HG02938 (cell line): ENCODE results near the gene ZDHHC9.
A peak's percentile ranks its signal among the peaks of the same experiment; 100 is the strongest.
"Not testable (repeated sequence)": the region's sequence is repeated elsewhere in the genome, so short reads cannot be mapped to it uniquely, and the experiment has no call there.

Source experiments
- ATAC-seq: cut with Tn5 transposase; IDR thresholded peaks from one replicate; pipeline ENCODE4 v1.9.1; 2021; ENCODE audit warnings: mild to moderate bottlenecking, moderate library complexity; ENCODE audit not compliant: unreplicated experiment

Gene ZDHHC9

DNA sequence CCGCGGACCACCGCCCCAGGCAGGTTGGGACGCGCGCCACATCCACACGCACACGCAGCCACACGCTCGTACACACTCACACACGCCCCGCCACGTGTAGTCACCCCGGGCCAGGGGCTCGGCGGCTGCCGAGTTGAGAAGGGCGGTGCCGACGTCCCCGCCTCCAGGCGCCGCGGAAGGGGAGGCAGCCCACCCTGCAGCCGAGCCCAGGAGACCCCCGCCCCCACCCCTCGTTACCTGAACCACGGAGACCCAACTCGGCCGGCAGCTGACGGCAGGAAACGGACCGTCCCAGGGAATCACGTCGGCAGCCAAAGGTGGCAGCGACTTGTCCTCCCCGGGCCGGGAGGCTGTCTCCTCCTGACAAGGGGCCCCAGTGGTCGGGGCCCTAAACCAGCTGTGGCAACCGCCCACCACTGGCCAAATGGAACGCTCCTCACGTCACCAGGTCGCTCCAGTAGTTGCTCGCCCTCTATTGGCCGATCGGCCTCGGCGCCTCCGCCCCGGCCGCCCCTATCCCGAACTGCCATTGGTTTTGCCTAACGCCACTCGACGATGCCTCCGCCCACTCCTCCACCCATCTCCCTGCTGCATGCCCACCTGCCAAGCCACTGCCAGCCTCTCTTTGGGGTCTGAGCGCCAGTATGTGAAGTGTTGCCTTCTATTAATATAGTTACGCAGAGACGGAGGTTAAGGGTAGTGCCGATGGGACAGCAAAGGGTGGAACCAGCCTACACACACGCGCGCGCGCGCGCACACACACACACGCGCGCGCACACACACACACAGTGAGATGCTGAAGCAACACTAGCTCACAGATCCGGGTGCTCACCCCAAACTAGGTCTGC, at the start of gene ZDHHC9:
Gene ZDHHC9 (minus strand): TSS at position 428 of the 848 bp plus-strand sequence. CDS start 1,941 bp downstream, outside the sequence.
- ATAC-seq, result peak; percentile 99

DNA sequence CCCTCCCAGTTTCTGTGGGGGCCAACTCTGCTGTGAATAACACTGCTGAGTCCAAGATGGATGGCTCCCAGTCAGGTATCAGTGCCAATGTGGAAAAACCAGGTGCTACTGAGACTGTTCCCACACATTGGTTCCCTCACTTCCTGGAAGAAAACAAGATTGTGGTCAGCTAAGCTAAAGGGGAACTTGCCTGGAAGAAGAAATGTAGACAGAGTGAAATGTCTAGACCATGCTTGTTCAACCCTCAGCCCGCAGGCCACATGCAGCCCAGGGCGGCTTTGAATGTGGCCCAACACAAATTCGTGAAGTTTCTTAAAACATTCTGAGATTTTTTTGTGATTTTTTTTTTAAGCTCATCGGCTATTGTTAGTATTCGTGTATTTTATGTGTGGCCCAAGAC, 33.7 kb upstream of the ZDHHC9 start:
- ATAC-seq, result no peak

DNA sequence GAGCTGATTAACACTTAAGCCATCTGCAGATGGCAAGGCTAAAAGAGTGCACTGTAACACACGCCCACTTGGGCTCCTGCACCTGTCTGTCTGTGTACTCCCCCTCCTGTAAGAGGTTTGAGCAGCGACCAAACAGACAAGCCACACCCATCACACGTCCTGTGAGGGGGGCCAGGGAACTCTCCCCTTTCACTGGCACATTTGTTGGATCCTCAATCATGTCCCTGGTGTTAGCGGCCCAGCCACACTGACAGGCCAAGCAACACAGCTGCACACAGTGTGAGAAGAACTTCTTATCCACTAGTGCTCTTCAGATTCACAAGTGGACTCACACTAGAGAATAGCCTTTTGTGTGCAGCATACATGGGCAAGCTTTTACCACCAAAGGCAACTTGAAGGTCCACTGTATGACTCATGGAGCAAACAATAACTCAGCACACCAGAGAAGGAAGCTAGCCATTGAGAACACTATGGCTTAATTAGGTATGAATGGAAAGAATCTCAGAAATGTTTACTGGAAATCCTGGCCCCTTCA, 33.2 kb upstream of the ZDHHC9 start:
- ATAC-seq, result no peak

DNA sequence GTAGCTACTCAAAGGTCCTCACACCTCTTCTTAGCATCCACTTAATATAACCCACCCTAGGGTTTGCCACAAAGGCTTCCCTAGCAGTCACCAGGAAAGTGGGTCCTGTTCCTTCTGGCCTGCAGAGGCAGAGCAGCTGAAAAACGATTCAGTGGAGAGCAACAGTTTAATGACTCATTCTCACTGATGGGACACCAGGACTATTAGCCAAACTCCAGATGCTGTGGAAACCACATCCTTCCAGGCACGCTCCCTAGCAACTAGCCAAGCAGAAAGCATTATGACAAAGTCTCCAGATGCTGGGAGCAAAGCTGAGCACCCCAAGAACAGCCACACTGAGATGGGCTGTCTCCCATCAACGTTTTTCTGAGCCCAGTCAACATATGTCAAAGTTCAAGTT, 32.0 kb upstream of the ZDHHC9 start:
- no peak for ATAC-seq

DNA sequence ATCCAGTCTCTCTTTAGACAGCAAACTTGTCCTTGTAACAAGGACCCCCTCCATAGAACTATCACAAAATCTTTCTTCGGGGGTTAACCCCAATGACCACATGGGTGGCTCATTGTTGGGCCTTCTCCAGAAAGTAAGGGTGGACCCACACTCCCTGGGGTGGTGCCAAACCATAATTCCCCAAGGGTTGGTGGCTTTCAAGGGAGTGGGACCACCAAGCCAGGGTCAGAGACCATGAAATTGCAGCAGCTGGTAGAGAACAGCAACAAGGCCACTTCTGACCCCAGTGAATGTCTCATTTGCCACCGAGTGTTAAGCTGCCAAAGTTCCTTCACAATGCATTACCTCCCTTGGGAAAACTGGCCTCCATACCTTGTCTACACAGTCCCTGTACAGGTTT, 28.8 kb upstream of the ZDHHC9 start:
- no peak for ATAC-seq

DNA sequence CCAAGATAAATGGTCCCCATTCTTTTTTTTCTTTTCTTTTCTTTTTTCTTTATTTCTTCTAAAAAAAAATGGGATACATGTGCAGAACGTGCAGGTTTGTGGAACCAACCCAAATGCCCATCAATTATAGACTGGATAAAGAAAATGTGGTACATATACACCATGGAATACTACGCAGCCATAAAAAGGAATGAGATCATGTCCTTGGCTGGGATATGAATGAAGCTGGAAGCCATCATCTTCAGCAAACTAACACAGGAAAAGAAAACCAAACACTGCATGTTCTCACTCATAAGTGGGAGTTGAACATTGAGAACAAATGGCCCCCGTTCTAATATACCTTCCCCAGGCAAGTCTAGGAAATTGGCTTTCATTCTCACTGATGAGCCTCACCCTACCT, 22.6 kb upstream of the ZDHHC9 start:
- ATAC-seq, result not testable (repeated sequence)

DNA sequence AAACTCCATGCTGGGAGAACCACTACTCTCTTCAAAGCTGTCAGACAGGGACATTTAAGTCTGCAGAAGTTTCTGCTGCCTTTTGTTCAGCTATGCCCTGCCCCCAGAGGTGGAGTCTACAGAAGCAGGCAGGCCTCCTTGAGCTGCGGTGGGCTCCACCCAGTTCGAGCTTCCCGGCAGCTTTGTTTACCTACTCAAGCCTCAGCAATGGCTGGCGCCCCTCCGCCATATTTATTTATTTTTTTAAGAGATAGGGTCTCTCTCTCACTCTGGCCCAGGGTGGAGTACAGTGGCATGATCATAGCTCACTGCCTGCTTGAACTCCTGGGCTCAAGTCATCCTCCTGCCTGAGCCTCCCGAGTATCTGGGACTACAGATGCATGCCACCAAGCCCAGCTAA, 15.4 kb upstream of the ZDHHC9 start:
- not testable (repeated sequence) for ATAC-seq

DNA sequence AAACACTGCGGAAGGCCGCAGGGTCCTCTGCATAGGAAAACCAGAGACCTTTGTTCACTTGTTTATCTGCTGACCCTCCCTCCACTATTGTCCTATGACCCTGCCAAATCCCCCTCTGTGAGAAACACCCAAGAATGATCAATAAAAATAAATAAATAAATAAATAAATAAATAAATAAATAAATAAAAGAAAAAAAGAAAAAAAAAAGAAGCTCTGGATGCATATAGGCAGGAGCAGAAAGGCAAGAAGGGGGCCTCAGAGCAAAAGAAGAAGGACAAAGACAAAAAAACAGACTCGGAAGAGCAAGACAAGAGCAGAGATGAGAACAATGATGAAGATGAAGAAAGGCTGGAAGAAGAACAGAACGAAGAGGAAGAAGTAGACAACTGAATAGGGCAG, 8.1 kb upstream of the ZDHHC9 start:
- not testable (repeated sequence) for ATAC-seq

DNA sequence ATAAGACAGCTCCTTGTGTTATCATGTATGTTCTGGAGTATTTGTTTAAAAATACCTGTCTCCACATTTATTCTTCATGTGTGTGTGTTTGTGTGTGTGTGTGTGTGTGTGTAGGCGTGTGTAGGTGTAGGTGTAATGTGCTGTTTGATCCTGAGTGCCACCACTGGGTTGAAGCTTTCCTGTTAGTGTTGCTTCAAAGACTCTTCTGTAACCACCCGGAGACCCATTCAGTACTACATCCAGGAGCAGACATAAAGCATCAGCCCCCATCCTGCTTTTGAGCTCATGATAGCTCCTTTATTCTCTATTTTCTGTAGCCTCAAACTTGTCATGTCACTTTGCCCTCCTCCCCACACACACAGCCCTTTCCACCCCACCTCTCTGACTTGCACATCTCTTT, 3.0 kb upstream of the ZDHHC9 start:
- no peak for ATAC-seq

DNA sequence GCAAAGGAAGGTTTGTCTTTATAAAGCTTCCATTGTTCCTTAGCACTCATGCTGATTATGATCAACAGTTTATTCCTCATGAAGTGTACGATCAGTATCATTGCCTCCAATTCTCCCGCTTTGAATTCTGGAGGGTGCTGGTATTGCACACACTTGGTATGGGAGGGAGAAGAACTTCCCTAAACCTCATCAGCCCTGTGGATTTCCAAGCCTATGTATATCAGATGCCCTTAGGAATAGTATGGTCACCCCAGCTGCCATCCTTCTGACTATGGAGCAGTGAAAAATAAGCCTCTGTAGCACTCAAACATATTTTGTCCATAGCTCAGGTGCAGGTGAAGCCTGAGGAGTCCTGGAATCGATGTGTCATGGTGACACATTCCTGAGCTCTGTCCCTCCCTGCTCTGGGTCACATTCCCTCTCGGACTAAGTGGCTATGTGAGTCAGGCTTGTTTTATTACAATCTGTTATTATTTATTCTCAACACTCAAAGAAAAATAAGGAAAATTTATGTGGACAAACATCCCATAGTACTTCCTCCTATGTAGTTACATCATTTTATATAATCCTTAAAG, 2.0 kb upstream of the ZDHHC9 start:
- ATAC-seq, result no peak

DNA sequence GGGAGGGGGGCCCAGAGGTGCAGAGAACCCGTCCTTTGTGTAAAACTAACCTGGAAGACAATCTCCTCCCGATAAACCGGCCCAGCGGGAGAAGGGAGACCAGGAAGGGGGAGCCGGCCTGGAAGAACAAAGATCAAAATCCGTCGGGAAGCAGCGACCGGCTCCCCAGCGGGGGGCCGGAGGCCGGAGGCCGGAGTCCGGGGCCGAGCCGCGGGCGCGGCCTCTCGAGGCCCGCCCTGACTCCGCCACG, 552 bp downstream of the ZDHHC9 start:
- ATAC-seq, result no peak

DNA sequence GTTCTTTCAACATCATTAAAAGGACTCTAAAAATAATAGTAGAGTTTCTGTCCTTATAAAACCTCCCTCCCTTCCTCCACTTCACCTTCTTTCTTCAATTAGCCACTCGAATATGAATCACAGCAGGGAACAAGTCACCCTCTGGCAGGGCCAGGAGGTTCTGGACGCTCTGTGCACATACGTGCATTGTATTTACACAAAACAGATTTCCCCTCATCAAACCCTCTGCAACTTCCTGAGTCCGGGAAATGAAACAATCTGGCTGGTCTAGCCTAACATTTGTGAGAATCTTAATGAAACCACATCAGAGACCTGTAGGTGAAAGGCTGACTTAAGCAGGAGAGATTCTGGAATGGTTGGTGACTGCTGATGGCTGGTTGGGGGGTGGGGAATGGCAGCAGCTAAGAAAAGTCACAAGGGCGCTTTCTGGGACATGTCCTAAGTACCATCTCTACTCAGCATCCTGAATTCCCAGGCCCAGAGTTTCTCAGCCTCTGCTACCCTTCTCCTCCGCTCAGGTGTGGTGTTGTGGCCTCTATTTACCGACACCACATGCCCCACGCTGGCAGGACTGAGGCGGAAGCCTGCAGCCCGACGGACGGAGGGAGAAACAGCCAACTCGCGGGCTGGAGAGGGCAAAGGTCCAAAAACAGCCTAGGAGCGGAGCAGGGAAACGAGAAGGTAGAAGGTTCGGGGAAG, 1.0 kb downstream of the ZDHHC9 start:
- ATAC-seq, result no peak

DNA sequence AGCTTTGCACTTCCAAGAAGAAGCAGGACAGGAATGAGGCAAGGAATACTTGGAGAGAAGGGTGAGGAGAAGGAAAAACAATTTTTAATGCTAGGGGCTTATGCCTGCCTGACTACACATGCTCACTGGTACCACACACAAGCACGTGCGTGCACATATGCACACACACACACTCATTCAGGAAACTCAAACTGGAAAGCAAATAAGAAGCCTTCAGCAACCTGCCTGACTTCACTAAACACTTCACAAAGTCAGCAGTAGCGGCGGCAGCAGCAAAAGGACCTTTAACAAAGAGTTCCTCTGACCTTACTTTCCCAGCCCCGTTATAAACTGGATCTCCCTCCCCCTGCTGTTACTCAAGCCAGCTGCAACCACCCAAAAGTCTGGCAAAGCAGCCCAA, 3.3 kb downstream of the ZDHHC9 start:
- no peak for ATAC-seq

DNA sequence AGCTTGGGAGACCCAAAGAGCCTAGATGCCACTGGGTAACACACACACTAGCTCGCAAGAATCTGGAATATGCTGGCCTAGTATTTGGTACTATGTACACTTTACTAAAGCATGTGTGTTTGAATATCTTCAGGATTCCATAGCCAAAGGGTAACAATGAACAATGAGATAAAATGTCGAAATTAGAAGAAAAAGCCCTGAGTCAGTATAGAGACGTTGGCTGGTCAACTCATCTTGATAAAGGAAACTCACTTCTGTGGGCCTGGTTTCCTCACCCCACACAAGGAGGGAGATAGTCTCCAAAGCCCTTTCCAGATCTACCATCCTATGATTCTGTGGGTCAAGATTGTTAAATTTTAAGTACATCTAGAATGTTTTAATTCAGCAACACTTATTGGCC, 6.9 kb downstream of the ZDHHC9 start:
- no peak for ATAC-seq

DNA sequence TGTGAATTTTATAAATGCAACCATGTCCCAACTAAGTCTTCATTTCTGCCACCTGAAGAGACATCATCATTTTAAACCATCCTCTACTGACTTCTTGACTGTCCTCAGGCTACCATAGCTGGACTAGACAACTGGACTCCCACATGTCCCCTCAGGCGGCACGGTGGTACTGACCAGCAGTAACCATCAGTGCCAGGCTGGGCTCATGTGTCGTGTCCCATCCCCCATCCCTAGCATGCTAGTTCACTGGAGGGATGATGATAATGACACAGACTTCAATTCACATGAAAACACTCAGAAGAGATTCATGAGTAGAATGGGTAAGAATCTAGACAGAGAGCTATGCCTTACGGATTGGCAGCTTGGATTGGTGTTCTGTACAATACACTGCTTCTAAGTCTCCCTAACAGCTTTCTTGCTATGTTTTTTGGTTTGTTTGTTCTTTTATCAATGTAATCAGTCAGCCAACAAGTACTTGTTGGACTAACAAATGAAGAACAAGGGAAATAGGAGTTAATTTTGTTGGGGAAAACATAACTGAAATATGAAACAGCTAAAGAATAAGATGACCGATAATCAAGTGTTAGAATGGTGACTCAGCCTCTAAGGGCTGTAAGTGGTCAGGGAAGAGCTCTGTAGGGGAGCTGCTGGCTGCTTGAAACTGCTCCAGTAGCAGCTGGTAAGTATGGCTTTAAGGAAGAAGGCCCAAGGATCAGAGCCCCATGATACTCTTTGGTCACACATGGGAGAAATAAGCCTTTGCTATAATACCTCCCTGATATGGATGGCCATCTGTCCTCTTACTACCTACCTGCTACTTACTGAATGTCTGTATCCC, 10.3 kb downstream of the ZDHHC9 start:
- ATAC-seq, result no peak

DNA sequence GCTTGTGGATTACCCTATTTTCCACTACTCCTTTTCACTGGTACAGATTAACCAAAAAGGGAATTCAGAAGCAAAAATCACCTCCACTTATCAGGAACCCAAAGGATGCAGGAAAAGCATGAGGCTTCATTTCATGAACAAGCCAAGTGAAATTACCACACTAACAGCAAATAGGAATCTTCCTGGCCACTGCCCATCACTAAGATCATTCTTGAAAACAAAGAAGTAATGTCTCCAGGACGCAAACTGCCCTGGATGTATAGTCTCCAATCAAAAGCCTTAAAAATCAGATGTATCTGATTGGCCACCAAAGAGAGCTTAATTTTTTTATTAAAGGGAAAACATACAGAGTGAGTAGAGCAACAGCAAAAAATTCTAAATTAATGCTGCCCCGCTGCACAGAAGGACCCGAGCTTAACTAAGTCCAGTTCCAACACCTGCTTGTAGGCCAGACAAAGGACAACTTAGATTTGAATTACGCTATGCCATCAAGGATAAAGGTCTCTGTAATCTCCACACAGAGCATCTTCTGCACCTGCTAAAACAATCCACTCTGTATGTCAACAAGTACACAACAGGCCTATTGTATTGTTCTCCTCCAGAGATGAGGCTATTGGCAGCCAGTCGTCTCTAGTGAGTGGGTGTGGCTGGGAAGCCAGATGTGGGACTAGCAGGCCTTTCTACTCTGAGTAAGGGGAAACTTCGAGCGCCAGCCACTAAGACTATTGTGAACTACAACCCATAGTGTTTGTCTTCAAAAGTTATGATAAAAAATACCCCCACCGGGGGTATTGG, 12.4 kb downstream of the ZDHHC9 start:
- ATAC-seq, result no peak

DNA sequence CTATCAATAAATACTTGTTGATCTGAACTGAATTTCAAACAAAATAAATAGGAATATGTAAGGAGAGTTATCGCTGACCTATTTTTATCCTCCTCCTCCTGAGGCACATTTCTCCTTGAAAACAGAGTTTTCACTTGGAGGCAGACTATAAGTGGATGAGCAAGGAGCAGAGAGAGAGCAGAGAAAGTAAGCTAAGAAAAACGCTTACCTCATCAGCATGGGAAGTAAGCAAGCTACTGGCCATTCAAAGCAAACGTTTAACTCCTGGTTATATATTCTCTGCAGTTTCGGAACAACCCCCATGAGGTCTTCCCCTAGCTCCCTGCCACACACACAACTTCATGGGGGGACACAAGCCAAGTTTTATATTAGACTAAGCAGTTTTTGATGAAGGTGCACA, 13.2 kb downstream of the ZDHHC9 start:
- ATAC-seq, result no peak

DNA sequence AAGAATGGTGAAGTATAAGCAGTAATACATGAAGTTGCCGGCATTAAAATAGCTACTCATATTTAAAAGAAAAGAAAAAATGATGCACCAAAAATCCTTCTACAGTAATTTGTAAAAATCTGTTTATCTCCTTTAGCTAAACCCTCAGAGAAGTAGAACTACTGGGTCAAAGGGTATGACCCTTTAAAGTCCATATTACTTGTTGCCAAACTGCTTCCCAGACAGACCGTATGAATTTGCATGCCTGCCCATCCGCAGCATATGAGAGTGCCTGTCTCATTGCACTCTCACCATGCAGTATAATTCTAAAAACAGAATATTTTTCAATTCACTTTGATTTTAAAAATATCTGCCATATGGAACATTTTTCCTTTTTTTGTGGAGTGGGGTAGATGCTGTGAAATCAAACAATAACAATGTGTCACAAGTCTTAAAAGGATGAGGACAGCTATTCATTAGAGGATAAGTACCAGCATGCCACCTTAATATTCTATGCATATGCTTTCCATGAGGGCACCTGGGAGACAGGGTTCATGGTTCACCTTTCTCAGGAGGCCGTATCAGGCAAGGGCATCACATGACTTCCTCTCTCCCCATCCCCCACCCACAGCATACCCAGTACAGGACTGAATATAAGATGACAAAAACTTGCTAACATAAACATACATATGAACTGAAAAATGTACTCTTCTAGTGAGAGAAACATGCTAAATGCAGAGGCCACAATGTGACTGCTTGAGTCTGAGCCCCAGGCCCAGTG, 17.8 kb downstream of the ZDHHC9 start:
- no peak for ATAC-seq

DNA sequence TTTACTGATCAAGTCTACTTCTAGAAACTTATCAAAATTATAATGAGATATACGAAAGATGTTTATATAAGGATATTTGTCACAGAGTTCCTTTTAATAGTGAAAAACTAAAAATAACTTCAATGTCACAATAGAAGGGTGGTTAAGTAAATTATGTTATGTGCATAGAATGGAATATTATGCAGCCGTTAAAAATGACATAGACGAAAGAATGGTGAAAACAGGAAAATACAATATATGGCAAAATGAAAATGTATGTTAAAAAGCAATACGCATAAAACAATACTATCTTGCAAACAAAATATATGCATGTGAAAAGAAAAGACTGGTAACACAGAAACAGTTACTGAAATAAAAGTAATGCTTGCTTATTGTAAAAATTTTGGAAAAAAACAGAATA, 19.1 kb downstream of the ZDHHC9 start:
- no peak for ATAC-seq

DNA sequence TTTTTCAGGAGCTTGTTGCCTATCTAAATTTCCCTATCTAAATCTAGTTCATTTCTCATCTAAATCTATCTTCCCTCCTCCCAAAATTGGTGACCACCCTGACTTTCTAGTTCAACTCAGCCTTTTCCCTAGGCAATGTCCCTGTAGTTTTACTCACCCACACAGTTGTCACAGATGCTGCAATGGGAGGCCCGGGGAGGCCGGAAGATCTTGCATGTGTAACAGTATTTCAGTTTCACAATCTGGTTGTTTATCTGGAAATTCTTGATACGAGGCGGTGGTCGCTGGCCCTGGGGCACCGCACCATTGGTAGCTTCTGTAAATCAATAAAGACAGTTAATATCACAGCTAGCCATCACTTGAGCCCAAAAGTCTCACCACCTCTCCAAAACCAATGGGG, 20.2 kb downstream of the ZDHHC9 start:
- ATAC-seq, result no peak
